Left renal pelvis (tissue), 4 donors: ENCODE results near the gene PTGER1. TPM values are rescaled to one million over a fixed set of nuclear protein-coding genes. Genes with fewer than 3 reads are reported as not detected.
A peak's percentile ranks its signal among the peaks of the same experiment; 100 is the strongest.

Experiments used
- DNase-seq, 4 donors: peaks; one replicate each; pipeline ENCODE4 v3.0.0-alpha.2; 2013; ENCODE audit warnings: low read depth in 4 of 4, low spot score in 3 of 4
- polyA plus RNA-seq, 4 donors: library from polyadenylated mRNA; unstranded; fragments of 120-200 nt; gene quantifications; one replicate each; pipeline ENCODE4 v1.2.1, GENCODE V29; 2013; ENCODE audit not compliant: insufficient read length in 4 of 4

Gene PTGER1
- polyA plus RNA-seq, 4 donors: 0.71 to 9.1 (median 2.5) TPM

DNA sequence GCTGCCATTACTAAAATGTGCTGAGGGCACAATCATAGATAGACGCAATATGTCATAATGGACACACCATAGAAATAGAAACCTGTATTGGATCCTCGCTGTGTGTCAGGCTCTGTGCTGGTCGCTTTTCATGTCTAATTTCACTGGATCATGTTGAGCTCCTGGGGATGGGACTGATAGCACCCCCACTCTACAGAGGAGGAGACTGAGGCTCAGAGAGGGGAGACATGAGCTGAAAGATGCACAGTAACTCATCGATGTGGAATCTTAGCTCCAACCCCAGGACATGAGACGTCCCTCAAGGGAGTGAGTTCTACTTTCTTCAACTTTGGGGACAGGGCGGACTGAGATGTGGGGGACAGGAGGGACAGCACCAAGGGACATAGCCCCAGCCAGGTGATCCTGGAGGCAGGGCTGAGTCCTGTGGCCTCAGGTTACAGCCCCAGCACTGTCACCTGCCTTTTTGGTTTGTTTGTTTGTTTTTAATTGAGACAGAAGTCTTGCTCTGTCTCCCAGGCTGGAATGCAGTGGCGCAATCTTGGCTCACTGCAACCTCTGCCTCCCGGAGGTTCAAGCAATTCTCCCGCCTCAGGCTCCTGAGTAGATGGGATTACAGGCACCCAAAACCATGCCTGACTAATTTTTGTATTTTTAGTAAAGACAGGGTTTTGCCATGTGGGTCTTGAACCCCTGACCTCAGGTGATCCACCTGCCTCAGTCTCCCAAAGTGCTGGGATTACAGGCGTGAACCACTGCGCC, 27.4 kb upstream of the PTGER1 start:
- DNase-seq: no peak

DNA sequence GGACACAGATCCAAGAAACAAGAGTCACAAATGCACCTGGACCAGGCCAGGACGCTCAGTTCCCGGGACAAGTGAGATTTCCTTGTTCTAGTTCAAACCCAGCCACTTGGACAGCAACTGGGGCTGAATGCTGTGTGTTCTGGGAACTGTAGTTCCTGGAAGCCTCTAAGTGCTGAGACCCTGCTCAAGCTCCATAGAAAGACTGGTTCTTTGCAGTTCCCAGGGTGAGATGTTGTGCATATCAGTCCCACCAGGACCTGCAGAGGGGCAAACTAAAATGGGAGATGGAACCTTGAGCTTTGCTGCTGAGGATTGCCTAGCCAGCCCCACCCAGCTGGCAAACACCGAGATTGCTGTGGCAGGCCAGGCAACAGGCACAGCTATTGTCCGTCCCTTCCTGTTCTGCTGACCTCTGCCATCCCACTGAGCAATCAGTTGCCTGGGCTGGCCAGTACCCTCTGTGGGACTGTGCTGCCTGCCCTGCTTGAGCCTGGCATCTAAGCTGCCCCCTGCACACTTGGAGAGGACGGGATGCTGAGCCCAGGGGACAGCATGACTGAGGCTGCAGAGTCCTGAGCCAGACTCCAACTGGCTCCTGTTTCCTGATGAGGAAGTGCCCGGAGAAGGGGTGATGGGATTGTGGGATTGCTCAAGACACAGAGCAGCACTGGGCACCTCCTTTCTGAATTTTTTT, 22.2 kb upstream of the PTGER1 start:
- no peak for DNase-seq

DNA sequence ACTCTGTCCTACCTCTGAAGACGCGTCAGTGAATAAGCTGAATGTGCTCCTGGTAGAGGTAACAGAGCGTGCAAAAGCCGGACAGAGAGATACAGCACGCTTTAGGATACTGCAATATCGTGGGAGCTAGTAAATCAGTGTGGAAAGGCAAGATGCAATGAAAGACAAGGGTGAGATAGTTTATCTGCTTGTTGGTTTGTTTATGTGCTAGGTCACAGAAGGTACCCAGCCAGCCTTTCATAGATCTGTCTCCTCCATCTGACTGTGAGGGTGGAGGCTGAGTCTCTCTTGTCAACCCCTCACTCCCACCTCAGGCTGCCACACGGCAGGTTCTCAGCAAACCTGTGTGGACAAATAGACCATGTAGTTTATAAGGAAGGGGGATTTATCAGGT, 21.7 kb upstream of the PTGER1 start:
- DNase-seq: no peak

DNA sequence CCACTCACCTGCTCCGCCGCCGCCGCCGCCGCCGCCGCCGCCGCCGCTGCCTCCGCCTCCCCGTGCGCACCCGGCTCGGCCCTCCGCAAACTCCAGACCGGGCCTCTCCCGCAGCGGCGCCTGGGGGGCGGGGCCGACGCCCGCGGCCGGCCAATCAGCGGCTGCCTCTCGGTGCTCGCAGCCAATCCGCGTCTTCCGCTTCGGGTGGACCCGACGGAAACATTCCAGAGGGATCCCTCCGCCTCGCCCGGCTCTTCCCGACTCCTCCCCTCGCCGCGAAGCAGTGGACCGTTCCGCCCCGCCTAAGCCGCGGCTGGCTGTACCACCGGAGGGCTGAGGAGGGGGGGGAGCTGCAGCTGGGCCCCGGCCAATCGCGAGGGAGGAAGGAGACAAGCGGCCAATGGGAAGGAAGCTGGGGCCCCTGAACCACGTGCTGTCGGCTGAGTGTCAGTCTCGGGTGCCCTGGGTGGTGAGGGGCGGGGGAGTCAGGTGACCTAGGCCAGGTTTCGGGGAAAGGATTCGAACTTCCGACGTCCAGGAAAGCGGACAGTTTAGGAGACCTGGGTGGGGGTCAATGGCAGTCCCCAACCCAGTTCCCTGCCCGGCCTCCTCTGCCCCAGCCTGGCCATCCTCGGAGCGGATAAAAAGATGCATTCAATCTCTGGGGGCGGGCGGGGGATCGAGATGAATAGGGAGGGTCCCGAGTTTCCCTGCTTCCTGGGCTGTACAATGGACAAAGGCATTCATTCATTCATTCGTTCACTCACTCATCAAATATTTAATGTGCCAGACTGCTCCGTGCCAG, 21.1 kb upstream of the PTGER1 start, which contains the start of gene GIPC1:
GIPC1 (minus strand) TSS at position 99 of the 805 bp plus-strand sequence. CDS start 13,151 bp downstream, outside the sequence.
- DNase-seq: peak; percentile 95 to 97 (median 96)

DNA sequence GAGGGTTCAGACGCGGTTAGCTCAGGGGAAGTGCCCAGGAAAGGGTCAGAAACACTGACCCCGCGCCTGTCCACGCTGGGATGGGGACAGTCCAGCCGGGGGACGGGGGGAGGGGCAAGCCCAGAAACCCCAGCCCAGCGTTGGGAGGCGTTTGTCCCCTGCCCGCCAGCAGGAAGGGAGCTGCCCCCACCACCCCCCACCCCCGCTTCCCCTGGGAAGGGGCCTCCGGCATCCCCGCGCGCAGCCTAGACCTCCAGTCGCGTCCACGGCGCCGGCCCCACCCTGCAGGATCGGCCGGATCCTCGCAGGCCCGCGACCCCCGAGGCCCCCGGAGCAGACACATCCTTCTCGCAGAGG, 20.5 kb upstream of the PTGER1 start:
- no peak for DNase-seq

DNA sequence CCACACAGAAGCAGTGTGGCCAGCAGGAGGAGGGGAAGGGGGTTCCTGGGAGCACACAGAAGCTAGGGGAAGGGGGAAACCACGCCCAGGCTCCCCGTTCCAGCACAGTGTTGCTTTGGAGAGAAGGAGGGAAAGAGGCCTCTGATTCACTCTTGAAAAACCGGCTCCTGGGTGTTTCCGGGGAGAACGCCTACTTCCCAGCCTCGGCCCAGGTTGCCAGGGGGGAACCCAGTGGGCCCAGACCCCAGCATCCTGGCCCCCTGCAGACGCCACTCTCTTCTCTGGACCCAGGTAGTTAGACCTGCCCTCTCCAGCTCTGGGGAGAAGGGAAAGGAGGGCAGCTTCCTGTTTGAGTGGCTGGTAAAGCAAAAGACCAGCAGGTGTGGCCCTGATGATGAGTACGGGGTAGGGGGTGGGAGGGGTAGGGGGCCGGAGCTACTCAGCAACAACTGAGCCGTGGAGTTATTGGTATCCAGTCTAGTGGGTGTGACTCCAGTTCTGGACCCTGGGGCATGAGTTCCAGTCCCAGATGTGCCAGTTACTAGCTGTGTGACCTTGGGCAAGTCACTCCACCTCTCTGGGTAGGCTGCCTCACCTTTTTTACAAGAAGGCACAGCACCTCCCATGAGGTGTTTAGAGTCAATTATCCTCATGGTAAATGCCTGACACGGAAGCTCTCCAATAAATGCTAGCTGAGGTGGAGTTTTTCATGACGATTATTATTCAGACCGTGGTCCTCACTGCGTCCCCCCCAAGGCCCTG, 19.9 kb upstream of the PTGER1 start:
- DNase-seq: no peak

DNA sequence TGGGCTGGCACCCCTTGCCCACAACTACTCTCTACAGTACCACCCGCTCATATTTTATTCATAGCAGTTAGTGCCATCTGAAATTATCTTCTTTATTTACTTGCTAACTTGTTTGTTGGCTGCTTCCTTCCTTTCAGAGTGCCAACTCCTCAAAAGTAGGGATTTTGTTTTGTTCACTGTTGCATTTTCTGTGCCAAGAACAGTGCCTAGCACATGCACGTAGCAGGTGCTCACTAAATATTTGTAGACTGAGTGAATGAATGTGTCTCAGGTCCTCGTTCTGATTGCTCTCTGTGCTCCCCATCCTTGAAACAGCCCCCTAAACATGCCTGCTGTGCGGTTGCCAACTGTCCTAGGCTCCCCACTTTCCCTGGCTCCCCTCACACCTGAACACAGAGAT, 19.3 kb upstream of the PTGER1 start:
- no peak for DNase-seq

DNA sequence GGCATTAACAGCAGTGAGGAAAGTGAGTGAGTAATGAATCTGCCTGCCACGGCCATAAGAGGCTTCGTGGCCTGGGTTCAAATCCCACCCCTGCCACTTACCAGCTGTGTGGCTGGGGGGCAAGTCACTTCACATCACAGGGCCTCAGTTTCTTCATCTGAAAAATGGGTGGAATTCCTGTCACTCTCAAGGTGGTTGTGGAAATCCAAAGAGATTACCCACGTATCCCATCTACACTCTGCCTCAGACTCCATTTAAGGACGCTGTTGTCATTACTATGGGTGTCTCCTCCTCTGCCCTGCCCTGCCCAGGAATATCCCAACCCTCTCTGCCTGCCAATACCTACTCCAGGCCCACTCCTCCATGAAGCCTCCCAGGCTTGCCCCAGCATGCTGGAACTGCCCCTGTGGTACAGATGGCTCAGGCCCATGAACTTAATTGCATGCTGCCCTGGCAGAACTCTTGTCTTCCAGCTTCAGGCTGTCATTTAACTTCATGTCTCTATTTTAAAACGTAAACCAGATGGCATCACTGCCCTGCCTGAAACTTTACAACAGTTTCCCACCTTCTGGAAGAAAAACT, 17.7 kb upstream of the PTGER1 start:
- no peak for DNase-seq

DNA sequence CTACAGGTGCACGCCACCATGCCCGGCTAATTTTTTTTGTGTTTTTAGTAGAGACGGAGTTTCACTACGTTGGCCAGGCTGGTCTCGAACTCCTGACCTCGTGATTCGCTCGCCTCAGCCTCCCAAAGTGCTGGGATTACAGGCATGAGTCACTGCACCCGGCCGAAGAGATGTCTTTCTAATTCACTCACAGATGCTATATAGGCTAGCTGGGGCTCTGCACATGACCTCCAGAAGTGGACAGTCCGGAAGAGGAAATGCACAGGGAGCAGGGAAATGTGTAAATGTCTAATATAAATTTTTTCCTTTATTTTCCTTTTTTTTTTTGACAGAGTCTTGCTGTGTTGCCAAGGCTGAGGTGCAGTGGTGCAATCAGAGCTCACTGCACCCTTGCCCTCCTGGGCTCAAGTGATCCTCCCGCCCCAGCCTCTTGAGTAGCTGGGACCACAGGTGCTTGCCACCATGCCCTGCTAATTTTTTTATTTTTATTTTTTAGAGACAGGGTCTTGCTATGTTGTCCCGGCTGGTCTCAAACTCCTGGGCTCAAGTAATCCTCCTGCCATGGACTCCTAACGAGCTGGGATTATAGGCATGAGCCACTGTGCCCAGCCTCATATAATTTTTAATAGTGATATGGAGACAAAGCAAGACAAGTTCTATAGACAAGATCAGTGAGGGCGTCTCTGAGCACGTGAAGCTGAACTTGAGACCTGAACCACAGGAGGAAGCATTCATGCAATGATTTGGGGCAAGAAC, 12.4 kb upstream of the PTGER1 start:
- DNase-seq: no peak

DNA sequence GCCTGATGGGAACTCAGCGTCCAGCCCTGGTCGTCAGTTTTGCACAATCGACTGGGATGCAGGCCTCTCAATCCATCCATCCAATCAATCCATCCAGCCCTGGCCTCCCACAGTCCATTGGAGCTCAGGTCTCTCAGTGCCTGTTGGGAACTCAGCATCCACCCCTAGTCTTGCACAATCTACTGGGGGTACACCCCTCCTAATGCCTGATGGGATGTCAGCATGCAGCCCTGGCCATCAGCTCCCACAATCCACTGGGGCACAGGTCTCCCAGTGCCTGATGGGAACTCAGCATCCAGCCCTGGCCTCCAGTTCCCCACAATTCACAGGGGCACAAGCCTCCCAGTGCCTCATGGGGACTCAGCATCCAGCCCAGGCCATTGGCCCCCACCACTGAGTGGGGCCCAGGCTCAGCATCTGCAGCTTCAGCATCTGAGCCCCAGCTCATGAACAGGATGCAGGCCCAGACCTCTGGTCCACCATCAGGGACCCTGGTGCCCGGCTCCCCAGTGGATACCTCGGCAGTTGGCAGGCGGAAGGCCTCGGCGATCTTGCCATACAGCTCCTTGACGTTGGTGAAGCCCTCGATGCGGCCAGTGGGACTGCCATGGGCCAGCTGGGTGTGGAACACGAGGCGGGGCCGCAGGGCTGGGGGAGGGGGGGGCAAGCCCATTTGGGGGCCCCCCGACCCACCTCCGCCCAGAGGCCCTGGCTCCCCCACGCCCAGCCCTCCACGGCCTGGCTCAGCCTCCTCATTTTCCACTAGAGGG, 7.2 kb upstream of the PTGER1 start:
- DNase-seq: no peak

DNA sequence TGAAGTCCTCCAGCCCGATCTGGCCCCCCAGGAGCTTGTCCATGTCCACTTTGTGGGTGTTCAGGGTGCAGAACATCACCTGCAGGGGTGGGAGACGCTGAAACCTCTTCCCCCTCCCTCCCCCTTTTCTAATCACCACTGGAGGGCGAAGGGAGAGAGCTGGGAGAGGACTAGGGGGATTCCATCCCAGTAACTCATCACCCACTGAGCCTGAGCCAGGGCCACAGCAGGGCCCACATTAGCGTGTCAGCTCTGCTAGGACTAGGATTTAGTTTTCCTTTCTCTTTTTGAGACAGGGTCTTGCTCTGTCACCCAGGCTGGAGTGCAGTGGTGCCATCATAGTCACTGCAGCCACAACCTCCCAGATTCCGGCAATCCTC, 5.5 kb upstream of the PTGER1 start:
- DNase-seq: no peak

DNA sequence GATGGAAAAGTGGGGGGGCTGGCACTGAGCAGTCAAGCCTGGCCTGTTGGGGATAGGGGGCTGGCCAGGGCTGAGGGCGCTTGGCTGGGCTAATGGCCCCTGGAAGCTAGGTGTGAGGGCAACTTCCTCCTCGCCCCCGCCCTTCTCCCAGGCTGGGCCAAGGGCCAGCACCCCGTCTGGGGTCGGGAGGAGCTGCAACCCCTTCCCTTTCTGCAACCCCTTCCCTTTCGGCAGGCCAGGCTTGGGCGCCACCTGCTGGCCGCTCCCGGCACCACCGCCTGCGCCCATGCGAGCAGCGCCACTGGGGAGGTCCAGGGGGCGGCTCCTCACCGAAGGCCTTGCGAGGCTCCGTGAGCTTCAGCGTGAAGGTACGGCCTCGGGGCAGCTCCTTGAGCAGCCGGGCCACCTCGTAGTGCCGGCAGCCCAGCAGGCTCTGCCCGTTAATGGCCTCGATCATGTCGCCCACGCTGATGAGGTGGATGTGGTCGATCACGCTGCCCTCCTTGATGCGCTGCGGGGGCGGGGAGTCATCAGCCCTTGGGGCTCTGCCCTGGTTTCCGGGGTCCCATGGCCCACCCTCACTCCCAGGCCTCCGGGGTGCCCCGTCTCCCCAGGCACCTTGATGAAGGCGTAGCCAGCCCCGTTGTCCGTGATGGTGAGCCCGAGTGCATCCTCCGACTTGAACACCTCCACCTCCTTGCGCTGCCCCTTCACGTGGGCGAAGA, 5.0 kb upstream of the PTGER1 start:
- no peak for DNase-seq

DNA sequence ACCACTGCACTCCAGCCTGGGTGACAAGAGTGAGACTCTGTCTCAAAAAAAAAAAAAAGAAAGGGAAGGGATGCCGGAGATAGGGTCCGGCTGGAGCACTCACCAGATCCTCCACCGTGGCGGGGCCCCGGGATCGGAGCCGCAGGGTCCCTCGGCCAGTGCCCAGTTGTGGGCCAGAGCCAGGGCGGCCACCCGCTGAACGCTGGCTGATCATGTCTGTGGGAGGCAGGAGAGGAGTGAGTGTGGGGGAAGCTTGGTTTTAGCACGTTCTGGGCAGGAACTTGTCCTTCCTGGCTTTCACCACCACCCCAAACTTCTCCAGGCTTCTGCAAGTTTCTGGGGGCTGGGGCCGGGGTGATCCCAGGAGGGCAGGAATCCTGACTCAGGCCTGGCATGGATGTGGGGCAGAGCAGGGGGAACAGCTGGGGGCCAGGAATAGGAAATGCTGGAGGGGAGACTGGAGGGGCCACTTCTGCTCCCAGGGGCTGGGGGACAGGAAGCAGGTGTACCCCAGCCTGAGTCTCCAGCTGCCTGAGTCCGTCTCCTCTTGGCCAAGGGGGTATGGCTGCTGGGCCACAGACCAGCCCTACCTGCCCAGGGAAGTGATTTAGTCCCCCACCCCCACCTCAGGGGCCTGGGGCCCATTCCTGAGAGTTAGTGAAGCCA, 4.3 kb upstream of the PTGER1 start:
- DNase-seq: no peak

DNA sequence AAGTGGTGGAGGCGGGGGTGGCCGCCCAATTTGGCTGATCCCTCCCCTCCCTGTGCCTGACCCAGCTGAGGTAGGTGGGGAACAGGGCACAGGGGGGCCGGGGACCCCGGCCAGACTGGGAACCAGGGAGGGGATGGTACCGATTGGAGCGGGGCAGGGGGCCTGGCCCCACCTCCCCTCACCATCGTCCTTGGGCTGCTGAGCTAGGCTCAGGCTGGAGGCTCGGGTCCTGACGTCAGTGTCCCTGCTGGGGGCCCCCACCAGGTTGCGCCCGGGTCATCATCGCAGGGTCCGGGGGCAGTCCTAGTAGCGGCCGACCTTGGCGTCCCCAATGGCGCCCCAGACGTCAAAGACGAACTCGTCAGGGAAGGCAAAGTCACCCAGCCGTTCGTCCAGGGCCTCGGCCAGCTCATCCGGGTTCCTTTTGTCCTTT, 3.0 kb upstream of the PTGER1 start:
- DNase-seq: no peak

DNA sequence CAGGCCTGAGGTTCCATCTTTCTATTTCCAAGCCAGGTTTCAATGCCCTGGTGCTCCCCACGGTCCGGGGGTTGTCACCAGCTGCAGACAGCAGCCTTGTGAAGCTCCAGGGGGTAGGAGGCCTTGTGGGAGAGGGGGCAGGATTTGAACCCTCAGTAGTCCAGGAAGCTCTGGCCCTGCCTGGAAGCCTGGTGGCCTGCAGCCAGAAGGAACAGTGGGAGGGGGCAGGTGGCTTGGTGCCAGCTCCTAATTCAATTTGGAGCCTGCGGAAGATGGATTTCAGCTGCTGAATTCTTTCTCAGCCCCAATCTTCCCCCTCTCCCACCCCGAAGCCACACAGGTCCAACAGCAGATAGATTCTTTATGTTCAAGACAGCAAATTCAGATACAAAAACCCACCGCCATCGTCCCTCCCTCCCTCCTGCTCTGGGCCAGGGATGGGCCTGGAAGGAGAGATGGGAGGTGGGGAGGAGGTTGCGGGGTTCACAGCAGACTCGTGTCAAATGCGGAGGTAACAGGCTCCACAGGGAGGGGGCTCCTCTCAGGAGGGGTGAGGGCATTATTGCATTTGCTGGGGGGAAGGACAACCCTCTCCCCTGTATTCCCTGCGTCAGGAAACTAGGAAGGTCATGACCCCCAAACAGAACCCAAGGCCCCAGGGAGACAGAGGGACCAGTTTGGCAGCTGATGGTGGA, 2.4 kb upstream of the PTGER1 start:
- DNase-seq: peak in 3 of 4 donors; percentile 67 to 75 (median 68)

DNA sequence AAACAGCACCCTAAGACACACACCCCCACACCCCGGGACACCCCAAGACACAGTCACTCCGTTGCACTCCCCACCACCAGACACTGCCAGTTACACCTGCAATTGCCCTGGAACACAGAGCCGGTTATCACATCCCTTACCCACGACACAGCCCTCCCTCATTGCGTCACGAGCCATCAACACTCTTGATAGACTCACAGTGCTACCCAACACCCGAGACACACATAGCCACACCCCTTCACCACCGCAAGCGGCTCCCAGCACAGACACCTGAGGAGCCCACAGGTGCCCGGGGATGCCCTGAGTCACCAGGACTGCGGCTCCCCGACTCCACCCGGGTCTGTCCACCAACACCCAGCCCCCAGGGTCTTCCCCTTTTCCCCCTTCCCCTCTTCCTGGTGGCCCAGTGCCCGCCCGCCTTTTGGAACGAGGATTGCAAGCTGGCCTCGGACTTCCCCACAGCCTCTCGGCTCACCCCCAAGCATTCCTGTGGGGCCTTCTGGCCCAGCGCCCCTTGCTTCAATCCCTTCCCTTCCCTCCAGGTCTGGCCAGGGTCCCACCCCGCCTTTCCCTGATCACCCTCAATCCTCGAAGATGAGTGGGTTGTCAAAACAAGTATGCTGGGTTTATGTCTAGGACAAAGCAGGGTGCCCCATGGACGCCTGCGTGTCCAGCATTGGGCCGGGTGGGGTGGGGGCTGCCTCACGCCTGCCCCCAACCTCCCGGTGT, 1.7 kb upstream of the PTGER1 start:
- no peak for DNase-seq

DNA sequence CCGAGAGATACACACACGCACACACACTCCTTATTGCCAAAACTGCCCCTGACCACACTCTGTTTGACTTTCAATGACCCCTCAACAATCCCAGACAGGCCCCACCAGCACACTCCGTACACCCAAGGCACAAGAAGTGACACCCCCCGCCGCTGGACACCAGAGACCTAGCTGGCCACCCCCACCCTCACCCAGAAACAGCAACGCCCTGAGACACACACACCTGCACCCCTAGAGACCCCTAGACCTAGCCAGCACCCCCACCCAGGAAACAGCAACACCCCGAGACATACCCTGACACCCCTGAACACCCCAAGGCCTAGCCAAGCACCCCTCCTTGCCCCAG, 1.1 kb upstream of the PTGER1 start:
- DNase-seq: no peak
